Measurements from ENCODE around the gene LIPT2. TPM values are rescaled to one million over a fixed set of nuclear protein-coding genes. Genes with fewer than 3 reads are reported as not detected.

LIPT2 gene
- total RNA-seq, 1 donor from 2014 or later, result 5.3 TPM

DNA sequence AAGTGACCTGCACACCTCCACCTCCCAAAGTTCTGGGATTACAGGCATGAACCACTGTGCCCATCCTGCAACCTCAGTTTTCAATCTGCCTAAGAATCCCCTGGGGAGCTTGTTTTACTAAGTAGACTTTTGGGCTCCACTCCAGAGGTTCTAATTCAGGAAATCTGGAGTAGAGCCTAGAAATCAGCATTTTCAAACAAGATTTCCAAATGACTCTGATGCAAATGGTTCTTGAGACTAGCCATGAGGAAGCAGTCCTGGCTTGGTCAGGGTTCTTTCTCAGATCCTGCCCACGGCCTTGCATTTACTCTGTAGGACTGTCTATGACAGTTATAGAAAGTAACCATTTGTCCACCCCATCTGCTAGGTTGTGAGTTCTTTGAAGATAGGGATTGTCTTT, 24.6 kb downstream of the LIPT2 start:
- Mint-ChIP-seq H3K9me3 (no peaks in the 10 kb centered on the region), H3K4me1 (ENCODE audit: low read depth) (peaks cover 7% of the 10 kb centered on the region), H3K27me3 (ENCODE audit: low read depth) (peaks cover 26% of the 10 kb centered on the region), H3K27ac (no peak overlapping the region), H3K36me3 (ENCODE audit: low read depth) (no peaks in the 10 kb centered on the region), H3K4me3 (ENCODE audit: low read depth) (no peak overlapping the region)
- DNase-seq (ENCODE audit: low spot score), result no peak
- intact Hi-C loops (cut with micrococcal nuclease), result no loop called here

DNA sequence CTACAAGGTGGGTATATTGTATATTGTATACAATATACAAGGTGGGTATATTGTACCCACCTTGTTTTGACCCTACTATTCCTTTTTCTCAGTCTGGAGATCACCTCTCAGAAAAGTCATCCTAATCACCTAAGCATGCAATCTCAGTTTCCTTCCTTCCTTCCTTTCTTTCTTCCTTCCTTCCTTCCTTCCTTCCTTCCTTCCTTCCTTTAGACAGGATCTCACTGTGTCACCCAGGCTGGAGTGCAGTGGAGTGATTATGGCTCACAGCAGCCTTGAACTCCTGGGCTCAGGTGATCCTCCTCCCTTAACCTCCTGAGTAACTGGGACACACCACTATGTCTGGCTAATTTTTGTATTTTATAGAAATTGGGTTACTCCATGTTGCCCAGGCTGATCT, 25.0 kb downstream of the LIPT2 start:
- DNase-seq (ENCODE audit: low spot score), result no peak
- Mint-ChIP-seq H3K9me3 (no peaks in the 10 kb centered on the region), H3K36me3 (ENCODE audit: low read depth) (no peaks in the 10 kb centered on the region), H3K27ac (no peak overlapping the region), H3K27me3 (ENCODE audit: low read depth) (peaks cover 26% of the 10 kb centered on the region), H3K4me1 (ENCODE audit: low read depth) (peaks cover 7% of the 10 kb centered on the region), H3K4me3 (ENCODE audit: low read depth) (no peak overlapping the region)
- intact Hi-C loops (cut with micrococcal nuclease), result no loop called here

DNA sequence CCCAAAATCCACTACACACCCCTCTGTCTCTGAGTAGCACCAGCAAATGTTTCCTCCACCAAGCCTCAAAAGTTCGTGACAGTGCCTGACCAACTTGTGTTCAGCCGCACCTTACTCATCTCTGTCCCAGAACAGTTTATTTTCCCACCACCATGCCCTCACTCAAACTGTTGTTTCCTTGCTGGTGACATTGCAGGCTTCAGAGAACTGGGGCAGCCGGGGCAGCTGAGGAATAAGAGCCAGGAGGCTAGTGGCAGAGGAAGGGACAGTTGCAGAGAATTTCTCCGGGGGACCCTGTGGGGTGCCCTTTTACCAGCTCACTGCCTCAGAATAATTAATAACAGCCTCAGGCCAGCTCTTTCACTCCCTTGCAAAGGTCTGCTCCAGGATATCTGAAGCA, 25.5 kb downstream of the LIPT2 start:
- Mint-ChIP-seq H3K27me3 (ENCODE audit: low read depth) (peaks cover 26% of the 10 kb centered on the region), H3K36me3 (ENCODE audit: low read depth) (no peaks in the 10 kb centered on the region), H3K4me1 (ENCODE audit: low read depth) (peaks cover 7% of the 10 kb centered on the region), H3K9me3 (no peaks in the 10 kb centered on the region), H3K27ac (no peak overlapping the region), H3K4me3 (ENCODE audit: low read depth) (no peak overlapping the region)
- intact Hi-C loops (cut with micrococcal nuclease), result no loop called here
- no peak for DNase-seq (ENCODE audit: low spot score)

DNA sequence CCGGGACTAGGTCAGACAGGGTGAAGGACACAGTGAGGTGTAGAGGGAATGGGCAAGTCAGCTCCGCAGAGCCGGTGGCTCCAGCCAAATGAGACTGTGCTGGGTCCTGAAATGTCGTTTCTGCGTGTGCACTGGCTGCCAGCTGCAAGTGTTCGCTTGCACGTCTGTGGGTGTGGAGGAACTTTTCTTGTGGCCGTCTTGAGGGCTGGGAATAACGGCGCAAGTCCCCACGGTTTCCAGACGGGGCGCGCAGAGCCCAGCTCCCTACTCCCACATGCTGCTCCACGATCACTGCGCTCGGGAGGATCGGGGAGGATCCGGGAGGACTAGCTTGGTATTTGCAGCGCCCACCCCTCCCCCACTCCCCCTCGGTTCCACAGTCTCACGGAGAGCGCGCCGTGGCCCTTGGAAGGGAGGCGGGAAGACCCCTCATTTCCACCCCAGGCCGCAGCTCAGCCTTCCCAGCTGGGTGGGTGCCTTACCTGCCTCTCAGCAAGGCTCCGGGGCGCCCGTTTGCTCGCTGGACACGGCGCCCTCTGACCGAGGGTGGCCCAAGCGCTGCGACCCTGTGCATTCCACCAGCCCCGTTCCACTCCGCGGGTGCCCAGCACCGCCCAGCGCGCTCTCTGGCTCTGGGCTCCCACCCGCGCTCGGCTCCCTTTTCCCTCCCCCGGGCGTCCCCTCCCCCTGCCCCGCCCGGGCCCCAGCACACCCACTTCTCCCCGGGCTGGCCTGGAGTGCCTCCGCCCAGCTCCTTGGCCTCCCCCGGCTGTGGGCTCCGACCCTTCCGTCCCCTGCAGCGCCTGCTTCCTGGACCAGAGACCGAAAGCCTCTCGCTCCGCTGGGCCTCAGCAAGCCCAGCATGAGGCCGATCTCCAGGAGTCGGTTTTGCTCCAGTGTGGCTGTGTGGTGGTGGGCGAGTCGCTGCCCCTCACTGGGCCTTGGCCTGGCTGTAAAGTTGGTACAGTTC, 26.3 kb downstream of the LIPT2 start, which contains the start of gene KCNE3:
Gene KCNE3 (minus strand): TSS at position 634 of the 970 bp plus-strand sequence. CDS start 9,986 bp downstream, outside the sequence.
- Mint-ChIP-seq H3K27me3 (ENCODE audit: low read depth) (peaks cover 26% of the 10 kb centered on the region), H3K4me1 (ENCODE audit: low read depth) (peaks cover 4% of the 10 kb centered on the region), H3K27ac (no peak within 1 kb of the TSS), H3K9me3 (no peaks in the 10 kb centered on the region), H3K4me3 (ENCODE audit: low read depth) (no peak within 1 kb of the TSS), H3K36me3 (ENCODE audit: low read depth) (no peaks in the 10 kb centered on the region)
- intact Hi-C loops (cut with micrococcal nuclease), result no loop called here
- no peak for DNase-seq (ENCODE audit: low spot score)

DNA sequence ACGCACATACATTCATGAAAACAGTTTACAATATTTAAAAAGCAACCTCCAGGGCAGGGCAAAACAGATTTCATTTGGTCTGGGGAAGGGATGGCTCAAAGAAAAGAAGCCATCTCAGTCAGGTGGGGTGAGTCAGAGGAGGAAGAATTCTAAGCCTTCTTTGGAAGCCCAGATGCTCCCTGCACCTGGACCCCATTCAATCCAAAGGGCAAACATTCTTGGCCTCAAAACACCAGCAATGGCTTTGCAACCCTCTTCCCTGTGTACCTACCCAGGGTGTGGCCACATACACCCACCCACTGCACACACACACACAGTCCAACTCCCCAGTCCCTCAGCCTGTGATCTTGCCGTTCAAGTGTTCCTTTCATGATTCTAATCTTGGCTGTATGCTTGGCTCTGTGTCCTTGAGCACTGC, 28.2 kb downstream of the LIPT2 start:
- Mint-ChIP-seq H3K27ac (no peak overlapping the region), H3K27me3 (ENCODE audit: low read depth) (peaks cover 26% of the 10 kb centered on the region), H3K4me3 (ENCODE audit: low read depth) (no peak overlapping the region), H3K4me1 (ENCODE audit: low read depth) (no peaks in the 10 kb centered on the region), H3K9me3 (no peaks in the 10 kb centered on the region), H3K36me3 (ENCODE audit: low read depth) (no peaks in the 10 kb centered on the region)
- intact Hi-C loops (cut with micrococcal nuclease), result no loop called here
- DNase-seq (ENCODE audit: low spot score), result no peak

DNA sequence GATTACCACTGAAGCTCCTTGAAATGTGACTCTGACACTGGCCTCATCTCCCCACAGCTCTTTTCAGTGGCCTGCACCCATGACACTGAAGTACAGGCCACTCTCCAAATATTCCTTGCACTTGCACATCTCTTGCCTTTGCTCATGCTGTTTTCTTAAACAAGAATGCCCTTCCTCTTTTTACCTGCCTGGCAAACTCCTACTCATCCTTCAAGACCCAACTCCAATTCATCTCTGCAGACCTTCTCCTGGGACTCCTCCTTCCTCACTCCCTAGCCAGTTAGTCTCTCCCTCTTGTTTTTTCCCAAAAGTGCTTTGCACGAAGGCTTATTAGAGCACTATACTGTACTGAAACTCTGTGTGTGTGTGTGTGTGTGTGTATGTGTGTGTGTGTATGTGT, 28.8 kb downstream of the LIPT2 start:
- no peak for DNase-seq (ENCODE audit: low spot score)
- H3K9me3 Mint-ChIP-seq, result no peaks in the 10 kb centered on the region
- no peak overlapping the region for H3K4me3 Mint-ChIP-seq (ENCODE audit: low read depth)
- intact Hi-C loops (cut with micrococcal nuclease), result no loop called here
- no peak overlapping the region for H3K27ac Mint-ChIP-seq
- H3K4me1 Mint-ChIP-seq (ENCODE audit: low read depth), result no peaks in the 10 kb centered on the region
- no peaks in the 10 kb centered on the region for H3K36me3 Mint-ChIP-seq (ENCODE audit: low read depth)
- H3K27me3 Mint-ChIP-seq (ENCODE audit: low read depth), result peaks cover 26% of the 10 kb centered on the region

DNA sequence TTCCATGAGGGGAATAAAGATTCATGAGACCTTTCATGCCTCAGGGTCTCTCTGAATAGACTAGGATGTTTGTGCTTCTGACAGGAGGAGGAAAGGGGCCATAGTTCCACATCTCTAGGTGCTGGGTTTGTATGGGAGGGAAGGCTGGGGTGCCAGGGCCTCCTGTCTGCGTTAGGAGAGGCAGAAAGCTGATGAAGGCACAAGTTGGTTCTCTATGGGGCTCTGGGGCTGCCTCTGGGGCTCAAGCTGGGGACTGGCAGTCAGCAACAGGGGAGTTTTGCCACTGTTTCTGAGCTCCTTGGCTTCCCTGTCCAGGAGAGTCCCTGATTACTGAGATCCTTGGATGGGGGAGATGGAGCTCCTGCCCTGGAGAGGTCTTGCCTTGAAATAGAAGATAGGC, 30.3 kb downstream of the LIPT2 start:
- H3K4me1 Mint-ChIP-seq (ENCODE audit: low read depth), result no peaks in the 10 kb centered on the region
- DNase-seq (ENCODE audit: low spot score), result no peak
- H3K9me3 Mint-ChIP-seq, result no peaks in the 10 kb centered on the region
- no peak overlapping the region for H3K4me3 Mint-ChIP-seq (ENCODE audit: low read depth)
- peaks cover 22% of the 10 kb centered on the region for H3K27me3 Mint-ChIP-seq (ENCODE audit: low read depth)
- H3K36me3 Mint-ChIP-seq (ENCODE audit: low read depth), result no peaks in the 10 kb centered on the region
- intact Hi-C loops (cut with micrococcal nuclease), result no loop called here
- no peak overlapping the region for H3K27ac Mint-ChIP-seq

DNA sequence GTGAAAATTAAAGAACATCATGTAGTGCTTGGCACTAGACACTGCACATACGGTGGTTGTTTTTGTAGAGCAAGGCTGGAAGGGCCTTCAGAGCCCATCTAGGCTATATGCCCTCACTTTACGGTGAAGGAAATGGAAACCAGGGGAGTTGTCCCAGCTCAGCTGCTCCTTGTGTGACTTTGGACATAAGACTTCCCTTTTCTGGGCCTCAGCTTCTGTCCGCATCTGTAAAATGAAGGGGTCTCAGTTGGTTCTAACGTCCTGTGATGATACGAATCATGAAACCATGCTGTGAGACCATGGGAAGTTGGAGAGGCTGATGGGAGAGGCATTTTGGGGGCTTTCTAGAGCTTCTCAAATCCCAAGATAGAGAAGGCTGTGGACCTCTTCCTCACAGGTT, 30.9 kb downstream of the LIPT2 start:
- no peak overlapping the region for H3K27ac Mint-ChIP-seq
- intact Hi-C loops (cut with micrococcal nuclease), result no loop called here

DNA sequence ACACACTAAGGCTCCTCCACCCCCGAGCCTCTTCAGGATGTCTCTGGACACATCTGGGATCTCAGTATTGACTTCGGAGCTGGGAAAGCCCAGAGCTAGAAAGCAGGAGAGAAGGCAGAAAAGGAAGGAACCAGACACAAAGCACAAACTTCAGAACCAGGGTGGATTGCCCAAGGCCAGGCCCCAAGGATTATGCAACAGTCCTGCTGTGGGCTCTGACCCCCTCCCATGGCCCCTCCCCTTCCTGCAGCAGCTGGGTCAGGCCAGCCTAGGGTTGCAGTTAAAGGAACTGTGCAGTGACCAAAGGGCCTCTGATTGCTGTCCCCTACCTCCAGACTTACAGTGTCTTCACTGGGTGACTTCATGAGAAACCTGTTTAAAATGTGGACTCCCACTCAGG, 31.5 kb downstream of the LIPT2 start:
- H3K27me3 Mint-ChIP-seq (ENCODE audit: low read depth), result peaks cover 15% of the 10 kb centered on the region

More for the DNA sequence above, 30.9 kb downstream of the LIPT2 start:
- H3K4me3 Mint-ChIP-seq (ENCODE audit: low read depth), result no peak overlapping the region
- no peaks in the 10 kb centered on the region for H3K4me1 Mint-ChIP-seq (ENCODE audit: low read depth)
- H3K27me3 Mint-ChIP-seq (ENCODE audit: low read depth), result peaks cover 16% of the 10 kb centered on the region
- DNase-seq (ENCODE audit: low spot score), result no peak
- no peaks in the 10 kb centered on the region for H3K9me3 Mint-ChIP-seq
- no peaks in the 10 kb centered on the region for H3K36me3 Mint-ChIP-seq (ENCODE audit: low read depth)

DNA sequence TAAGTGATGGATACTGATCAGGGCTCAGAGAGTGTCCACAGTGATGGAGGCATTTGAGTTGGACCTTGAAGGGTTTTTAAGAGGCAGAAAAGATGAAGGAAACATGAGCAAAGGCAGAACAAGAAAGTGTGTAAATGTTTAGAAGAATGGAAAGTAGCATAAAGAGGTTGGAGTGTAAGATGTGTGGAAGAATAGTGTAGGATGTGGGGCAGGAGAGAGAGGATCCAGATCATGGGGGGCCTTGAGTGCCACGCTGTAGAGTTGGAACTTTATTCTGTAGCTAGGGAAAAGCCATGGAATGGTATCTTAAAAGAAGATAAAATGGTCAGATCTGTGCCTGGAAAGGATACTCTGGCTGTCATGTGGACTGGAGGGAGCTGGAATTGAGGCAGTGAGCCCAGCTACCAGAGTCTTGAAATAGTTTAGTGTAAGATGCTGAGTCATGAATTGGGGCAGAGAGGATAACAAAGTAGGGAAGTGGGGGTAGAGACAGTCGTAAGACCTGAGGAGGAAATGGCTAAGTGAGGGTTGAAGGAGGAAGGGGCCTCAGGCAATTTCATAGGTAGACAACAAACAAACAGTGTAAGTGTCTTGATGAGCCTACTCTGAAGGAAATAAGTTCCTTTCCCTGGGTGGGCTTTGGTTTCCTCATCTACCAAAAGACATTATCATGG, 32.9 kb downstream of the LIPT2 start:
- Mint-ChIP-seq H3K9me3 (no peaks in the 10 kb centered on the region), H3K4me3 (ENCODE audit: low read depth) (no peak overlapping the region), H3K27ac (no peak overlapping the region), H3K4me1 (ENCODE audit: low read depth) (no peaks in the 10 kb centered on the region), H3K36me3 (ENCODE audit: low read depth) (no peaks in the 10 kb centered on the region), H3K27me3 (ENCODE audit: low read depth) (peaks cover 2% of the 10 kb centered on the region)
- DNase-seq (ENCODE audit: low spot score), result no peak
- intact Hi-C loops (cut with micrococcal nuclease), result no loop called here

More for the DNA sequence above, 31.5 kb downstream of the LIPT2 start:
- H3K4me3 Mint-ChIP-seq (ENCODE audit: low read depth), result no peak overlapping the region
- no peak overlapping the region for H3K27ac Mint-ChIP-seq
- no peaks in the 10 kb centered on the region for H3K36me3 Mint-ChIP-seq (ENCODE audit: low read depth)
- no peak for DNase-seq (ENCODE audit: low spot score)
- H3K9me3 Mint-ChIP-seq, result no peaks in the 10 kb centered on the region
- intact Hi-C loops (cut with micrococcal nuclease), result no loop called here
- H3K4me1 Mint-ChIP-seq (ENCODE audit: low read depth), result no peaks in the 10 kb centered on the region

DNA sequence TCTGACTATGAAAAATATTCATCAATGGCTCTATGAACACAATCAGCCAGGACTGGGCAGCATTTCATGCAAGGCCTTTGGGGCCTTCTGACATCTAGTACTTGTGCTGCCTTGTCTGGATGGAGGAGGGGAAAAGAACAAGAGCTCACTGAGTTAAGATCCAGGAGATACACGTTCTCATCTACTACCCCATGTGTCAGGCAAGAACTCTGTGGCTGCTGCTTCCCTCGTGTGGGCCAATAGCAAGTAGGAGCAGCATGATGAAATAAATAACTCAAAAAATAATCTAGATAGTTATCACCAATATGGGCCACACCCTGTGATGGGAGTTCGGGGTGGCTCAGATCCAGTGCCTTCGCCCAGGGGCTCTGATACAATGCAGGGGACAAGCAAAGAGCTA, 33.5 kb downstream of the LIPT2 start:
- no peaks in the 10 kb centered on the region for H3K27me3 Mint-ChIP-seq (ENCODE audit: low read depth)
- no peak for DNase-seq (ENCODE audit: low spot score)
- H3K4me3 Mint-ChIP-seq (ENCODE audit: low read depth), result no peak overlapping the region
- intact Hi-C loops (cut with micrococcal nuclease), result no loop called here
- no peak overlapping the region for H3K27ac Mint-ChIP-seq
- H3K36me3 Mint-ChIP-seq (ENCODE audit: low read depth), result no peaks in the 10 kb centered on the region
- no peaks in the 10 kb centered on the region for H3K9me3 Mint-ChIP-seq
- H3K4me1 Mint-ChIP-seq (ENCODE audit: low read depth), result no peaks in the 10 kb centered on the region

DNA sequence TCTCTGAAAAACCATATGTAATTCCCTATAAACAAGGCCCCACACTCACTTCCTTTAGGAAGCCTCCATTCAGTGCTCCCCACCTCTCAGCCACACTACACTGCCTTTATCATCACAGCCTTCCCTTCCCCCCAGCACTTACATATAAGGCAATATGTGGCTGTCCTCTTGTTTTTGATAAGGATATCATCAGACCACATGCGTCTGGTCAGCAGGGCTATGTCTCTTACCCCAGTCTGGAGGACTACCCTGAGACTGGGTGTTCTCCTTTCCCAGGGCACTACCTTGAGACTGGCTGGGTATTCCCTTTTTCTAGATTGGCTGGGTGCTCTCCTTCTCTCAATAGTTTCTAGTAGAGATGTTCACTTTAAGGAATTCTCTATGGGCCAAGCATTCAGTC, 33.9 kb downstream of the LIPT2 start:
- intact Hi-C loops (cut with micrococcal nuclease), result no loop called here
- Mint-ChIP-seq H3K4me3 (ENCODE audit: low read depth) (no peak overlapping the region), H3K27me3 (ENCODE audit: low read depth) (no peaks in the 10 kb centered on the region), H3K27ac (no peak overlapping the region), H3K36me3 (ENCODE audit: low read depth) (no peaks in the 10 kb centered on the region), H3K4me1 (ENCODE audit: low read depth) (no peaks in the 10 kb centered on the region), H3K9me3 (no peaks in the 10 kb centered on the region)
- no peak for DNase-seq (ENCODE audit: low spot score)

DNA sequence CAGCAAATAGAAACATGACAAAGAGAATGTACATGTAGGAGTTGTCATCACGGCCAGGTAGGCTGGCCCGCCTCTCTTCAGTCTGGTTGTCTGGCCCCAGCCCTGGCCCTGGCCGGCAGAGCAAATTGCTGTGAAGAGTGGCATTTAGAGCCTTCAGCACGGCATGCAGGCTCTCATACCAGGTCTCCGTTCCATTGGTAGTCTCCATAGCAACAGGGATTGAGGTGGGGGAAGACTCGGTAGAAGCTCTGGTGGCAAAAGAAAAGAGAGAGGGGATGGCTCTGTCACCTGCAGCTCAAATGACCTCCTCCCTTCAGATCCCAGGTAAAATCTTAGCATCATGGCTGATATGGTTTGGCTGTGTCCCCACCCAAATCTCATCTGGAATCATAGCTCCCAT, 36.2 kb downstream of the LIPT2 start:
- Mint-ChIP-seq H3K4me1 (ENCODE audit: low read depth) (no peaks in the 10 kb centered on the region), H3K4me3 (ENCODE audit: low read depth) (no peak overlapping the region), H3K9me3 (no peaks in the 10 kb centered on the region), H3K27ac (no peak overlapping the region), H3K36me3 (ENCODE audit: low read depth) (no peaks in the 10 kb centered on the region), H3K27me3 (ENCODE audit: low read depth) (no peaks in the 10 kb centered on the region)
- intact Hi-C loops (cut with micrococcal nuclease), result no loop called here
- no peak for DNase-seq (ENCODE audit: low spot score)
